Neural cell (in vitro differentiated cells): ENCODE results near the gene GNAQ.

Experiments used
- EZH2 ChIP-seq: fragments of 200-600, 300-800 bp; shearing (Covaris generic), sonication (generic); IDR thresholded peaks from 2 replicates; pipeline ENCODE4 v1.6.1; 2014; ENCODE audit warnings: antibody characterized with exemption, low read length, borderline replicate concordance, mild to moderate bottlenecking; ENCODE audit not compliant: insufficient read depth, poor library complexity, severe bottlenecking
- RAD21 ChIP-seq: fragments of 450-650 bp; conservative IDR thresholded peaks from 2 replicates; pipeline ENCODE4 v1.6.1; 2014; ENCODE audit warnings: antibody characterized with exemption, mild to moderate bottlenecking, moderate library complexity
- REST ChIP-seq: IDR thresholded peaks from 2 replicates; pipeline ENCODE4 v1.6.1; 2012; ENCODE audit warnings: borderline replicate concordance
- TF ChIP-seq, protein P1 (sequence below): fragments of 450-650 bp; IDR thresholded peaks from 2 replicates; pipeline ENCODE4 v1.5.1; 2014; ENCODE audit warnings: antibody characterized with exemption, mild to moderate bottlenecking, moderate library complexity; ENCODE audit not compliant: poor library complexity, severe bottlenecking

- TF ChIP-seq, protein P1, sequence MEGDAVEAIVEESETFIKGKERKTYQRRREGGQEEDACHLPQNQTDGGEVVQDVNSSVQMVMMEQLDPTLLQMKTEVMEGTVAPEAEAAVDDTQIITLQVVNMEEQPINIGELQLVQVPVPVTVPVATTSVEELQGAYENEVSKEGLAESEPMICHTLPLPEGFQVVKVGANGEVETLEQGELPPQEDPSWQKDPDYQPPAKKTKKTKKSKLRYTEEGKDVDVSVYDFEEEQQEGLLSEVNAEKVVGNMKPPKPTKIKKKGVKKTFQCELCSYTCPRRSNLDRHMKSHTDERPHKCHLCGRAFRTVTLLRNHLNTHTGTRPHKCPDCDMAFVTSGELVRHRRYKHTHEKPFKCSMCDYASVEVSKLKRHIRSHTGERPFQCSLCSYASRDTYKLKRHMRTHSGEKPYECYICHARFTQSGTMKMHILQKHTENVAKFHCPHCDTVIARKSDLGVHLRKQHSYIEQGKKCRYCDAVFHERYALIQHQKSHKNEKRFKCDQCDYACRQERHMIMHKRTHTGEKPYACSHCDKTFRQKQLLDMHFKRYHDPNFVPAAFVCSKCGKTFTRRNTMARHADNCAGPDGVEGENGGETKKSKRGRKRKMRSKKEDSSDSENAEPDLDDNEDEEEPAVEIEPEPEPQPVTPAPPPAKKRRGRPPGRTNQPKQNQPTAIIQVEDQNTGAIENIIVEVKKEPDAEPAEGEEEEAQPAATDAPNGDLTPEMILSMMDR, result no peak
- no peak for TF ChIP-seq EZH2
- TF ChIP-seq RAD21, result no peak
- TF ChIP-seq REST, result no peak
Observed at GRCh38 chr9:78026947-78027346, 4.7 kb downstream of the GNAQ start.
